GM18498 (cell line): ENCODE measurements around the gene SRD5A3.

ENCODE experiments used
- ATAC-seq: cut with Tn5 transposase; IDR thresholded peaks from one replicate; pipeline ENCODE4 v1.9.1; 2021; ENCODE audit warnings: mild to moderate bottlenecking, moderate library complexity; ENCODE audit not compliant: unreplicated experiment

Gene SRD5A3

GRCh38 chr4:55372259-55372658 lies 26.2 kb downstream of the SRD5A3 start:
- no peak for ATAC-seq

- no peak for ATAC-seq
Observed at GRCh38 chr4:55373461-55373860, 27.4 kb downstream of the SRD5A3 start.

- no peak for ATAC-seq
Observed at GRCh38 chr4:55376698-55377097, 30.7 kb downstream of the SRD5A3 start.

- ATAC-seq = no peak
Observed at GRCh38 chr4:55378617-55379467, 32.8 kb downstream of the SRD5A3 start.

- ATAC-seq = no peak
Observed at GRCh38 chr4:55380576-55380975, 34.5 kb downstream of the SRD5A3 start.

- ATAC-seq = no peak
Observed at GRCh38 chr4:55381502-55381901, 35.5 kb downstream of the SRD5A3 start.

- ATAC-seq = no peak
Observed at GRCh38 chr4:55382488-55383003, 36.5 kb downstream of the SRD5A3 start.

- ATAC-seq = no peak
Observed at GRCh38 chr4:55385201-55385649, 39.2 kb downstream of the SRD5A3 start.

GRCh38 chr4:55386073-55386472 lies 40.0 kb downstream of the SRD5A3 start:
- ATAC-seq = peak; percentile 81

- ATAC-seq = no peak
Observed at GRCh38 chr4:55386840-55387239, 40.8 kb downstream of the SRD5A3 start.

- no peak for ATAC-seq
Observed at GRCh38 chr4:55393461-55394320, 47.6 kb downstream of the SRD5A3 start.

- no peak for ATAC-seq
Observed at GRCh38 chr4:55395218-55395528, 49.1 kb downstream of the SRD5A3 start.

GRCh38 chr4:55395529-55396307 lies 49.7 kb downstream of the SRD5A3 start, which contains the start of gene TMEM165:
Gene TMEM165 (plus strand): TSS chr4:55395957. CDS start chr4:55396190, 233 bp downstream.
- ATAC-seq = peak; percentile 95

- ATAC-seq = peak; percentile 35
Observed at GRCh38 chr4:55396308-55397125, 50.5 kb downstream of the SRD5A3 start.

- no peak for ATAC-seq
Observed at GRCh38 chr4:55397126-55397436, 51.0 kb downstream of the SRD5A3 start.

GRCh38 chr4:55397520-55398321 lies 51.7 kb downstream of the SRD5A3 start:
- no peak for ATAC-seq

GRCh38 chr4:55398461-55398860 lies 52.4 kb downstream of the SRD5A3 start:
- ATAC-seq = no peak

GRCh38 chr4:55398966-55399365 lies 52.9 kb downstream of the SRD5A3 start:
- no peak for ATAC-seq

- ATAC-seq = no peak
Observed at GRCh38 chr4:55399581-55399980, 53.5 kb downstream of the SRD5A3 start.
